GM21515 (cell line): ENCODE data around the gene STK10.

ENCODE experiments used
- ATAC-seq: cut with Tn5 transposase; IDR thresholded peaks from one replicate; pipeline ENCODE4 v1.9.1; 2021; ENCODE audit not compliant: unreplicated experiment

The STK10 gene

DNA sequence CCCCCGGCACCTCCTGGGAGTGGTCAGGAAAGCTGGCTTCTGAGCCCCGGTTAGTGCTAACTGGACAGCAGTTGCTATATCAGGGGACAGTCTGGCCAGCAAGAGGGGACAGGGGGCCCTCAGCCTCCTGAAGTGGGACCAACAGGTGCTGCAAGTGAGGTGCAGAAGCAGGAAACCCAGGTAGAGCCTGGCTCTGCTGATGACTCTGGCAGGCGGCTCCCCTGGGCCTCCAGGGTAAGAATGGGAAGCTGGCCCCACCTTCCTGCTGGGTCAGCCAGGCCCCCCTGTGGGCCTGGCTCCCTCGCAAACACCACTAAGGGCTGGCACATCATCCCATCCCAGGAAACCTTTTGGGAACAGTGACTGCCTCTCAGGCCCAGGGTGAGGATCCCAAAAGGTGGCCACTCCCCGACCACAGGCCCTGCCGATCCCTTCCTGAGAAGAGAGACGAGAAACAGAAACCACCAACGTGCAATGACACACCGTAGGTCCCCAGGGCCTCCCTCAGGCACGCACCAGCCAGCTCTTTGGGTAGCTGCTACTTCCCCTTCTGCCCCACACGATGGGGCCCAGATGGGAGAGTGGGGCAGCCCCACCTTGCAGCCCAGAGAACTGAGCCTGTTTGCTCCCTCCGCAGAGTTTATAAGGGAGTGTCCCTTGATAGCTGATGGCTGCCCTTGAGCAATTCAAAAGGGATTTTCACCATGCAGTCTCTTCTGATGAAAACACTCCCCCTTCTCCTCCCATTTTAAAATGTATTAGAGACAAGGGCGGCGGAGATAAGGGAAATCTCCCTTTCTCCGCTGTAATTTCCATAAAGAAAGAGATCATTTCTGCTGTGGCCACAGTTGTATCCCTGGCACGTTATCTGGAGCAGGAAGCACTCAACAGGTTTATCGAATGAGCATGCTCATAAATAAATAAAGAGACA, 76.8 kb downstream of the STK10 start:
- ATAC-seq: peak; percentile 72

DNA sequence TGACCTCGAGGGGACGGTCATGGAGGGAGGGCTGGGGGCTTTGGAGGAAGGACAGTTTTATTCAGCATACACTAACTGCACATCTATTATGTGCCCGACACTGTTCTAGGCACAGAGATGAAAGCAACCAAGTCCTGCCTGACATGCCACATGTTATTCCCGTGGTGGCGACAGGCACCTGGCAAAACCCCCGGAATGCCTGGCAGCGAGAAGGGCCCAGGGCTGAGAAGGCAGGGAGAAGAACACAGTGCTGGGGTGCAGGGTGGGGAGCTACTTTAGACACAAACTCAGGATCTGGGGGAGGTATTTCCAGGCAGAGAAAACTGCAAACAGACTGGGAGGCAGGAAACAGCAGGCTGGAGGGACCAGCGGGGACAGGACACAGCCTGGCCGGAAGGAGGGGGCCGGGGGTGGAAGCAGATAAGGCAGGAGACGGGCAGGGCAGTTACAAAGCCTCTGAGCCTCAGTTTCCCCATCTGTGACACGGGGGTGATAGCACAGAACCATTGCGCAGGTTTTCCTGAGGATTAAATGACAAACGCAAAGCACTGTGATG, 77.7 kb downstream of the STK10 start:
- no peak for ATAC-seq

DNA sequence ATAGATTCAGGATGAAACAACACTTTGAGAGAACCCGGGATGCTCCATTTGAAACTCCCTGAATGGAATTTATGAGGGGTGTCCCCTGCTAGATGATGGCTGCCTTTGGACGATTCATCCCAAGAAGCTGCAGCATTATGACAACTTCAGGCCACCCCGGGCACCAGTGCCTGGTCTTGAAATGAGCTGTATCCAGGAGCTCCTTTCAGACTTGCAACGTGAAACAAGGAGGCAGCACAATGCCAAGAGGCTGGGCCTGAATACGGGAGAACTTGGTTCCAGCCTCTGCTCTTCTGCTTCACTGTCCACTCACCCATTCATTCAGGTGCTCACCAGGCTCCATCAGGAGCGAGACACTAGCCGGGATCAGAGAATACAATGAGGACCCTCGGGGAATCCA, 78.3 kb downstream of the STK10 start:
- ATAC-seq: no peak

DNA sequence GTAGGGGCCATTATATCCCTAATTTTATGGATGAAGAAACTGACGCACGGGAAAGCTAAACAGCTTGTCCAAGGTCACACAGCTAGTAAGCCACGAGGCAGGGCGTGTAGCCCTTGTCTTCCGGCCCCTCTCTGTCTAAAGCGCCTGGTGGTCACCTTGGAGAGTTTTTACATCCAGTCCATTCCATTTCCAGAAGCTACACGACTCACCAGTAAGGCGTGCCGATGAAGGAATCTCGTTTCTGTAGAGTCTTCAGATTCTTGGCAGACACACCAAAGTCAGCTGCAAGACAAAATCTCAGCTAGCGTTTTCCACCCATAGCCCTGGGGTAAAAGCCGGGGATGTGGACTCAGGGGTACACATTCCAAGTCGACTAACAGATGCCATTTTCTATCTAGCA, 80.5 kb downstream of the STK10 start:
- no peak for ATAC-seq

DNA sequence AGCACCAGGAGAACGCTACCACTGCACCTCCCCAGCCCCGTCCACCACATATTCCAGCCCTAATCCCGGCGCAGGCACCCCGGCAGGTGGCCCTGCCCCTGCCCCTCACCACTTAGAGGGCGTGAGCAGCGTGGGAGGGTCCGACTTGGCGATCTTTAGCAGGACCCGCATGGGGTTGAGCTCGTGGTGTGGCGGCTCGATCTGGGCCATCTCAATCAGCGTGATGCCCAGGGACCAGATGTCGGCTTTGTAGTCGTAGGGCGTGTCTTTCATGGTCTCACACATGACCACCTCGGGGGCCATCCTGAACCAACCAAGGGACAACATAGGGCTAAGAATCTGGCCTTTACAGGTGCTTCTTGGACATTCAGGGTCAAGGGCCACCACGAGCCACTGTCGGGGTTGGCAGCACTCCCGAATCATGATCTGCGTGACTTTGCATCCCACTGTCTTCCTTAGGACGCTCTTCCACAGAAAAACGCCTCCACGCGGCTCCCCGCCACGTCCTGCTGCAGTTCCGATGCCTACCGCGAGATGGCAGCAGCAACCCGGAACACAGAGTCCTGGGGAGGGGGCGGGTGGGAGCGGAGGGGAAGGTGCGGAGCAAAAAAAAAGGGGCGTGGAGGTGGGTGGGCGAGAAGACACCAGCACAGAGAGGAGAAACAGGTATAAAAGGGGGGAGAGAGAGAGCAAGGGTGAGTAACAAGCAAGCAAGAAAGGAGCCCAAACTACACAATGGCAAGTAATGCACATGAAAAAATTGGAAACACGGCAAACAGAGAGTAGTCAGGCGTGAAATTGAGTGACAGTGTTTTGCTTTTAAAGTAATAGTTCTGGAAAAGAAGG, 81.3 kb downstream of the STK10 start:
- ATAC-seq: no peak

DNA sequence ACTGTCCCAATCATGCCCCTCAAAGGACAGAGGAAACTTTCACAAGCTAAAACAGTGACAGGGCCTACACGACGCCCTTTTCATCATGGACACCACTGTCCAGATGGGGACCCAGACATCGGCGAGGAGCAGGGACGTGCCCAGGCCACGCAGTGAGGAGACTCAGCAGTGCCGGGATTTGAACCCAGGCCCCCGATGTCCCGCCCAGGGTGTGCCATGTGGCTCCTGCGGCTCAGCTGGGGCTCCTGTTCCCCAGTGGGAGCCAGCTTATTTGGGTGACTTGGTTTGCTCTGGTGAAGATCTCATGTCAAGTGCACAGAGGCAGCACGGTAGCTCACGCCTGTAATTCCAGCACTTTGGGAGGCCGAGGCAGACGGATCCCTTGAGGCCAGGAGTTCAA, 82.2 kb downstream of the STK10 start:
- no peak for ATAC-seq

DNA sequence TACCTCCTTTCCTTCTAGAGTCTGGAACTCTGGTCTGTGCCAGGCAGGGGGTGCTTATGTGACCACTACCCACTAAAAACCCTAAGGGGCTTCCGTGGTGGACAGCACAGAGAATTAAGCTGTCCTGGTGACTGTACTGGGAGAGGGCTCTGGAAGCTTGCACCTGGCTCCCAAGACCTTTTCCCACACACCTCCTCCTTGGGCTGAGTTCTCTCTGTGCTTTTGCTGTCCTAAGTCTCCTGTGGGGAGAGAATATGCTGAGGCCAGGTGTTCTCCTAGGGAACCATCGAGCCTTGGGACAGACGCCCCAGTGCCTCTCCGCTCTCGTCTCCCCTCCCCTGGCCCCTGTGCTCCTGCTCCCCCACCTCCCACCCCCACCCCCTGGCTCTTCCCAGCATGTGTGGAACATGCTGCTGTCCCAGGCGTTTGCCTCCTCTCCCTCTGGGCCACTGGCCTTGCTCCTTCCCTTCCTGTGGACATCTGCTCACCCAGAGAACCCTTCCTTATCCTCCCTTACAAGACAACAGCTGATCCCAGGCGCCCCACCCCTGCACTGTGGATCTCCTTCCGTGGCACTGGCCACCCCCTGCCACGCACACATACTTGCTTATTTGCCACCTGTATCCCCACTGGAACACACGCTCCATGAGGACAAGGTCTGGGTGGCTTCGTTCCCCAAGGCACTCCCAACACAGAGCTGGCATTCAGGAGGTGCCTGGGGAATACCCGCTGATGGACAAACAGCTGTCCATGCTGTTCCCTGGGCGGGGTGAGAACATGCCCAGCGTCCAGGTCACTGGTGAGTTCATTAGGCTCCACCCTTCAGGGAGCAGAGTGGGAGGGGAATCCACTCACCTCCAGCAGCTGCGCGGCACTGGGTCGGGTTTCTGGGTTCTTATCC, 83.0 kb downstream of the STK10 start:
- ATAC-seq: no peak

DNA sequence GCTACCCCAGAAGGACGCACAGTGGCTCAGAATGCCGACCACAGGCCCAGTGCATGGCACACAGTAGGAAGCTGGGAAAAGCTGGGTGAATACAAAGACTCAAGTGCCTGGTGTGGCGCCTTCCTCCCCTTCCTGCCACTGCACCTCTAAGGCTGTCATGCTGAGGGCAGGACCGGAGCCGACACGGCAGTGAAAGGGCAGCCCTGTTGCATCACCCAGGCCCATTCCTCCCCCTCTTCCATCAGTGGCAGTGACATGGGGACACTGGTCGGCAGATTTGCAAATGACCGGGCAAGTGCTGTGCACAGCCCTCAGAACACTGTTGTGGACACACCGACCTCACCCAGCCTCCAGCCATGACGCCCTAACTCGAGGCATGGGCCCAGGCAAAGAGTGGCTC, 84.0 kb downstream of the STK10 start:
- ATAC-seq: no peak

DNA sequence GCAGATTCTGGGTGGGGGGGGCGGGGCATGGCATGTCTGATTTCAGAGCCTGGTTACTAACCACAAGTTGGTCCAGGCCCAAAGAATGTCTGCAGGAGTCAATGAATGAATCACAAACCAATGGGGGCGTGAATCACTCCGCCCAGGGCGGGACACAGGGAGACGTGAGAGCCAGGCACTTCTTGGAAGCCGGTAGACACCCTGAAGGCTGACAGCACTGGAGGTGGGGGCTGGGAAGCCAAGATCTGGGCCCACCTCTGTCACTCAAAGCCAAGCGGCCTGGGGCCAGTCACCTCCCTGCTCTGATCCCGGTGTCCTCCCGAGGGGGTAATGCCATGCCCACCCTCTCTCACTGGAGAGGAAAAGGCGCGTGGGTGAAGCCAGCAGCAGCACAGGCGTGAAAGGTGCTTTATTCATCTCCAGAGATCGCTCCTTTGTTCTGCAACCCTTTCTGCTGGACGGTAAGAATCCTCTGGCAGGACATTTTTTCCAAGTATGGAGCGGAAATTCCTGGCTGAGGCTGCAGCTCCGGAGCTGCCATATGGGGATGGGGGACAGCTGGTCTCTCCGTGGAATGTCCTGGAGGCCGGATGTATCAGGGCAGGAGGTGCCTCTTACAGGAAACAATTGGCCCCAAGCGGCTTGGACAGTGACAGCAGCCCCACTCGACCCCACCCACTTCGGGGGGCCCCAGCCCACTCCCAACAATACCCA, 85.0 kb downstream of the STK10 start:
- ATAC-seq: no peak

DNA sequence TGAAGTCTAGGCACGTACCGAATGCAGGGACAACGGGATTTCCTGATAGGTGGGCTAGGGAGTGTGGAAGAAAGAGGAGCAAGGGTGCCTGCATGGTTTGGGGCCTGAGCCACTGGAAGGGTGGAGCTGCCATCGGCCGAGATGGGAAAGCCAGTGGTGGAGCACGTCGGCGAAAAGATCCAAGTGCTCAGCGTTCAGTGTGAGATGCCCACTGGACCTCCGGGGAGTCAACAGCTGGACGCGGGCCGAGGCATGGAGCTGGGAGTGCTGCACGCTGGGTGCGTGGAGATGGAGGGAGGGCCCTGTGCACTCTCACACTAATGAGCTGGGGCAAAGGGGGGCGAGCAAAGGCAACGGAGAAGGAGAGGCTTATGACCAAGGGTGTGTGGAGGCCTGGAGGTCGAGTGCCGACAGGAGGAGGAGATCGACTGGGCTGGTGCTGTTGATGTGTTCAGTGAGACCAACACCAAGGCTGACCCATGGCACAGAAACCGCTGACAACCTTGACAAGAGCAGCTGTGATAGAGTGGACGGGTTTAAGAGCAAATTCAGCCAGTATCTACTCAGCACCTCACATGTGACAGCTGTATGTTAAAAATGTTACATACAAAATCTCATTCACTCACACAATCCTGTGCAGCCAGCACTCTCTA, 85.7 kb downstream of the STK10 start:
- ATAC-seq: no peak

DNA sequence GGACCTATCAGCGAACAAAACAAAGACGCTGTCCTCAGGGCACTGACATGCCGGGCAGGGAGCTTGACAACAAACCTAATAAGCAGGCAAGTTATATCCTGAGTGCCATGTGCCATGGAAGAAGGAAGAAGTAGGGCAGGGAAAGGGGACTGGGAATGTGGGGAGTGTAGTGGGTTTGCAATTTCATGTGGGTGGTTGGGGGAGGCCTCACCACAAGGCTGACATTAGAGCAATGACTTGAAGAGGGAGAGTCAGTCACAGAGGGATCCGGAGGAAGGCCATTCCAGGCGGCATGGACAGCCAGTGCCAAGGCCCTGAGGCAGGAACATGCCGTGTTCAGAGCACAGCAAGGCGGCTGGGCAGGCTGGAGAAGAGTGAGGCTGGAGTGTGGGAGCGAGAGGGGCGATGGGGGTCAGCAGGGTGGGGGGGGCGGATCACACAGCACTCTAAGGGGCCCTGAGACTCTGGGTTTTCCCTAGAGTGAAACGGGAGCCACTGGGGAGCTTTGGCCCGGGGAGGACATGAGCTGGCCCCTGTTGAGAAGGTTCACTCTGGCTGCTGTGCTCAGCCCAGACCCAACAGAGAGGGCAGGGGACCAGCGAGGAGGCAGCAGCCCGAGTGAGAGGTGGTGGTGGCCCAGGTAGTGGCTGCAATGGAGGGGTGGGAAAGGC, 86.3 kb downstream of the STK10 start:
- ATAC-seq: no peak

DNA sequence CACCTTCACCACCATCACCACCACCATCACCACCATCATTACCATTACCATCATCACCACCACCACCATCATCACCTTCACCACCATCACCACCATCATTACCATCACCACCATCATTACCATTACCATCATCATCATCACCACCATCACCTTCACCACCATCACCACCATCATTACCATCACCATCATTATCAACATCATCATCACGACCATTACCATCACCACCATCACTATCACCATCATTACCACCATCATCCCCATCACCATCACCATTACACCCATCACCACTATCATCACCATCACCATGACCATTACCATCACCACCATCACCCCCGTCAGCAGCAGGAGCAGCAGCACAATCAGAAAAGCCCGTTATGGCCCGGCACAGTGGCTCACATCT, 89.1 kb downstream of the STK10 start:
- ATAC-seq: no peak

DNA sequence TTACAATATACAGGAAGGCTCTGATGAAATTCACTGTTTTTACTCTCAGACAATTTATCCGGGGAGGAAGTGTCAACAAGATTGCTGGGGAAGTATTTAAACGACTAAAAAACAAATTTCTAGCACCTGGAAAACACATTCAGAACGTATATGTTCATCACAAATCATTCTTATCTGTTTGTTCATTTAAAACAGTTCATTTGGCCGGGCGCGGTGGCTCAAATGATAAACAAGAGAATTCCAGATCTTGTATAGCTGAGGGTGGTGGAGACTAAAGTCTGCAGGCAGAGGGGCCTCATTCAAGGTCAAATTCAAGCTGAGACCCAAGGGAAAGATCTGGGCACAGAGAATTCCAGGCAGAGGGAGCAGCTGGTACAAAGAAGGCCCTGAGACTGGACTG, 90.0 kb downstream of the STK10 start:
- ATAC-seq: no peak

DNA sequence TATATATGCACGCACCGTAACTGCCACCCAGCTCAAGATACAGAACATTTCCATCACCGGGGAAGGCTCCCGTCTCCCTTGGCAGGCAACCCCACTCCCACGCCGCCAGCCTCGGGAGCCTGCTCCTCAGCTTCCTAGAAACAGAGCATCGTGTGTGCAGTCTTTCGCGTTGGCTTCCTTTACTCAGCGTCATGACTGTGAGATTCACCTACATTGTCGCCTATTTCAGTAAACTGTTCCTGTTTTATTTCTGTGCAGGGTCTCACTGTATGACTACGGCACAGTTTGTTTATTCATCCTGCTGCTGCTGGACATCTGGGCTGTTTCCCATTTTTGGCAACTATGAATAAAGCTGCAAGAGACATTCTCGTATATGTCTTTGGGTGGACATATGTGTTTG, 90.7 kb downstream of the STK10 start:
- no peak for ATAC-seq

DNA sequence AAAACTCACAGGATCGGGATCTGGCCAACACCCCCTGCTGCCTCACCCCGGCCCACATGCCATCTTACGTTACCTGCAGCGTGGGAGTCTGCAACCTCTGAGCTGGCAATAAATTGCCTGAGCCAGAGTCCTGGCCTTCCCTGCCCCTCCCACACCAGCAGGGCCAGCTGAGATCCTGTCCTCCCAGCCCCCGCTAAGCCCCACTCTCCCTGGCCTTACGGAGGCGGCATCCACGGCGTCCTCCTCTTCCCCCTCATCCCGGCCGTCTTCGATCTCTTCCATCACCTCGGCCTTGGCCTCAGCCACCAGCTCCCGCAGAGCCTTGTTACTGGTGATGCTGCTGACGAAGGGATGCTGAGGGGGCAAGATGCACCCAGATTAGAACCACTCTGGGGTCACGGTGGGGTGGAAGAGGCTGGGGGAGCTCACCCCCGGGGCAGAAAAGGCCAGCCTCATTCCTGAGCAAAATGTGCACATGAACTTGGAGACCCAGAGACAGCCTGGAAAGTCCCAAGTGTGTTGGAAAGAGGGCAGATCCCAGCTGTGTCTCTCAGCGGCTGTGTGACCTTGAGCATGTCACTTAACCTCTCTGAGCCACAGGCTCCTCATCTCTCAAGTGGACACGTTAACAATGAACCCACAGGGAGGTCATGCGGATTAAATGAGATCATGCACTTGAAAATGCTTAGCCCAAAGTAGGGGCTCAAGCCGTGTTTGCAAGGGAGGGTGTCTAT, 91.7 kb downstream of the STK10 start:
- ATAC-seq: no peak

DNA sequence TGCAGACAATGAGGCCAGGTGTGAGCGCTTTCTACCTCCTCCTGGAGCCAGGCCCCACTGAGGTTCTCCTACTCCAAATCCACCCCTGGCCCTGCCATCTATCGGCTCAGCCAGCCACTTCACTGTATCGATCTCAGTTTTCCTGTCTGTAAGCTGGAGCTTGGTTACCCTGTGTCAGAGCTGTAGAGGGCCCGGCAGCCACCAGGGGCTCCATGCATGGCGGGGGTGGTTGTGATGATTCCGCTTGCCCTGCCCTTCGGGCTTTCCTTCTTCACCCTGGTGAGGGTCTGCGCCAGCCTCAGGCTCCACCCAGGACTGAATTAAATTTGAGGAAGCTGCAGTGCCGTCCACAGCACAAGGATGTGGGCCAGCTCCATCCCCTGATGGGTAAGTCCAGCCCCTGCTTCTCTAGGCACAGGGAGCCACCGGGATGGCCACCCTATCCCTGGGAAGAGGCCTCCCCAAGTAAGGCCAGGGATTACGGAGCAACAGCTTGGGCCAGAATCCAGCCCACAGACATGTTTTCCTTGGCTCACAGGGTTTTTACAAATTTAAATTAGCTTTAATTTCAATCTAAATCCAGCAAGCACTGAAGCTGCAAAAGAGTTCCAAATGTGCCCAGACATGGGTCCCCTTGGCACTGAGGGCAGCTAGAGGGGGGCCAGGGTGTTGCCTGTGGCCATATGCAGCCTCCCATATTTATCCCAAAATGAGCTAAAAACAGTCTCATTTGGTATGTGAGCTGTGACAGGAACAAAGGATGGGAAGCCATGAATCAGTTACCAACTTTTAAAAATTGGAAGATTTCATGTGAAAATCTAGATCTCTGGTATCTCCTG, 92.4 kb downstream of the STK10 start:
- no peak for ATAC-seq

DNA sequence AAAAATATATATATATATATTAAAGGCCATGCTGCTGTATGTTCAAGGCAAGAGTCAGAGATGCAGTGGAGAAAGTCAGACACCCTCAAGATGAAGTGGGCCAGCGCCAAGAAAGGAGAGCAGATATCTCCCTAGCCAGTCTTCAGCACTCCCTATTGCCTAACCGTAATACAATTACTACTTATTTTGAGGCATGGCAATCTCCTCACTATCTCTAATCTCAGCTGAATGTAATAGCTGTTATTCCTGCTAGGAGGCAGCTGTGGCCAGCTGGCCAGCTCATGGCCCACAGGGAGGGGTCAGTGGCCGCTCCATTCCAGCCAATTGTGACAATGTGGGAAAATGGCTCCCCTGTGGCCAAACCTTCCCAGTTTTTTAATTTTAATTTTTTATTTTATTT, 94.1 kb downstream of the STK10 start:
- ATAC-seq: no peak

DNA sequence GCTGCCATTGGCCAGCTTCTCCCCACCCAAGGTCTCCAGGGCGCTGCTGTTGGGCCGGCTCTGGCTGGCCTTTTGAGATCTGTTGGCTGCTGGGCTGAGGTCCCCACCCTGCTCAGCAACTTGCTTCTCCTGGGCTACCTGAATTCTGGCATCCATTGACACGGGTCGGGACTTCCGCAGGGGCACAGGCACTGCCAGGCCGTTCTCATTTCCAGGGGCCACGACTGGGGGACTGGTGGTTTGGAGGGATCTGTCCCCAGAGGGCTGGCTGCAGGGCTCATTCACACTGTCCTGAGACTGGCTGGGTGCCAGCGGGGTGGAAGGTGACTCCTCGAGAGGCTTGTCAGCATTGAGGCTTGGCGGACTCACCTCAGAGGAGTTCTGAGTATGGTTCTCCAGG, 94.5 kb downstream of the STK10 start:
- no peak for ATAC-seq
